Activated naive CD4-positive, alpha-beta T cell treated with Interleukin-2 at 50 U/mL for 16 hours (primary cell): ENCODE measurements around the gene NPR3.

Source experiments
- DNase-seq: peaks from one replicate; pipeline ENCODE4 v3.0.0-alpha.2; 2020

The NPR3 gene

DNA sequence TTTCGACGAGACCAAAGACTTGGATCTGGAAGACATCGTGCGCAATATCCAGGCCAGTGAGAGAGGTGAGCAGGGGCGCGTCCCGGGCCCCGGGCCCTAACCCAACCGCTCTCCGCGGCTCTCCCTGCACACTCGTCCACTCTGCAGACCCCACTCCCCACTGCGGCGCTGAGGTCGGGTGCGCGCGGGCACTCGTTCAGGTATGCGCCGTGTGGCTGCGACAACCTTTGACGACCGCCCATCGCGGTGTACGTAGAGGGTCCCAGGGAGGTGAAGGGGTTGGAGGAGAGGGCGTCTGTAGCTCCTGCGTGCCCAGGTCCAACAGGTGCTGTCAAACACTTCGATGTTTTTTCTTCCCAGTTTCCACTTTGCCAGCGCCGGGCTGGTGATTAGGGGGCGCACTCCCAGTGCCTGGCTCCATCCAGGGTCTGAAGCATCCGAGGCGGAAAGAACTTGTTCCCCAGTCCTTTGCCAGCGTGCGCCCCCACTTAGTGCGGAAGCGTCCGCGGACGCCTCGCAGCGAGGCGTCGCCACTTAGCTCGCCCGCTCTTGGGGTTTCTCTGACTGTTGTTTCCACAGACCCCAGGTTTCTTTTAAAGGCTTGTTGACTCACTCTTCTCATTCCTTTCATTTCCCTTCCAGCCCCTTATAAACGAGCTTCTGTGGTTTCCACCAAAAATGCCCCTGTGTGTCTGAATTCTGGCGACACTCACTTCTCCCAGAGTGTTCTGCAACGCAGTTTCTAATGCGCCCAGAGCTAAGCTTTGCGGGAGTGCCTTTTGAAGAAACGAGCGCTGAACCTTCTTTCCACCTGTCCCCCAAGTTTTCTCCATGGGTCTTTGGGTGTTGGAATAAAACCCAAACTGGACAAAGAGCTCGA, 1.6 kb downstream of the NPR3 start:
- DNase-seq, result no peak

DNA sequence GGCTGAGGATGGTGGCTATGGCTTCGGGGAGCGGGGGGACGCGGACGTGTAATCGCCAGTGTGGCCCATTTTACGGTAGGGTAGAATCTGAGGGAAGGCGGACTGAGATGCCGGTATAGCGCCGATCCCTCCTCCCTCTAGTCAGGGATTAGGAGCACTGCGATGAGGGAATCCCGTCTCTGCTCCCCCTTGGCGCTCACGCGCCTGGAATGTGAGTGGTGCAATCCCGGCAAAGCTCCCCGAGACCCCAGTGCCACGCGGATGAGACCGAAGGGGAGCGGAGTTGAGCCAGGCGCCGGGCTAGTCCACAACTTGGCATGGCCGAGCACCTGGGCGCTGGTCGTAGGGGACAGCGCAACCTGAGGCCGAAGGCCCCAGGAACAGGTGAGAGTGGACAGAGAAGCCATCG, 2.2 kb downstream of the NPR3 start:
- DNase-seq, result no peak

DNA sequence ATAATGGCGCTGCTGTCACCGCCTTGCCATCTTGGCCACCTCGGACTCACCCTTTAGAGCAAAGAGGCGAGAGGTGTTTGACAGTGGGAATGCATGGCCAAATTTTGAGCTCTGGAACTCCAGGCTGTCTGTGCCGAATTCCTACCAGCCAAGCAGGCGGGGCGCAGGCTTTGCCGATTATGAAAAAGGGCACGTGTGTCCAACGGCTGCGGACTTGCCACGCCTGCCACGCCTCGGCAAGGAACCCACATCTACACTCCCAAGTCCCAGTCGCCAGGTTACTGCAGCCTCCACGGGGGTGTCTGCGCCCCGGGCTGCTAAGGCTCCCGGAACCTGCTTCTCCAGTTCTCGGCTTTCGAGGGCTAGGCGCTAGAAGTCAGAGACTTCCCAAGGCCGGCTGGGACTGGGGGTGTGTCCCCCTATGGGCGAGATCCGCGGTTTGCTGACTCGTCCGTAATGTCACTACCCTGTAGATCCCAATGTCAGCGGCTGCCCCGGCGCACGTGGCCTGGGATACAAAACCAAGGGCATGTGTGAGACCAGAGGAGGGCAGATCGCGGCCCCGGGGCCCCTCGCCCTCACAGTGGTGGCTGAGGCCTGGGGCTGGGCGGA, 2.8 kb downstream of the NPR3 start:
- DNase-seq, result no peak

GRCh38 chr5:32714836-32715235, 3.7 kb downstream of the NPR3 start:
- no peak for DNase-seq

- DNase-seq, result no peak
These were observed 9.2 kb downstream of the NPR3 start for GRCh38 chr5:32720300-32720699.

DNA sequence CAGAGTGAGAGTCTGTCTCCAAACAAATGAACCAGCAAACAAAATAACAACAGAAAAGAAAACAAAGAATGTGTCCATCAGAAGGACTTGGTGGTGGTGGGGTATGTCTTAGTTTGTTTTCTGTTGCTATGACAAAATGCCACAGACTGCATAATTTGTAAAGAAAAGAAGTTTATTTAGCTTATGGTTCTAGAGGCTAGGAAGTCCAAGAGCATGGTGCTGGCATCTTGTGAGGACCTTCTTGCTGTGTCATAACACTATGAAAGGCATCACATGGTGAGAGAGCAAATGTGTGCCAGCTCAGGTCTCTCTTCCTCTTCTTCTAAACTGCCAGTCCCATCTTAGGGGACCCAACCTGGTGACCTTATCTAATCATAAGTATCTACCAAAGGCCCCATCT, 10.5 kb downstream of the NPR3 start:
- no peak for DNase-seq

DNA sequence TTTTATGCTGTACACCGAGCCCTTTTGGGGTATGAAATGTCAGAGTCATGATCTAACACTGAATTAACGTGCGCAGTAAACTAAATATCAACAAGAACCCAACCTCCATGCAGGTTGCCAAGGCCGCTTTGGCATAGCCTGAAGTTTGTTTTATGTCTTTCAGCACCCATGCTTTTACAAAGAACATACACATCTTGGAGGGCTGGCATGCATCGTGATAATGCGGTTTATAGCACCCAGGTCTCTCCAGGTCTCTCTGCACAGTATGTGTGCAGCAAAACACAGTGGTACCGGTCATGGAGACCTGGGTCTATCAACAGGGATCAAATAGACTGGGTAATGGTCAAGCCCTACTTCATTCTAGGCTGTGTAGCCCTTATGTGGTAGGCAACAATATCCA, 11.8 kb downstream of the NPR3 start:
- no peak for DNase-seq

DNA sequence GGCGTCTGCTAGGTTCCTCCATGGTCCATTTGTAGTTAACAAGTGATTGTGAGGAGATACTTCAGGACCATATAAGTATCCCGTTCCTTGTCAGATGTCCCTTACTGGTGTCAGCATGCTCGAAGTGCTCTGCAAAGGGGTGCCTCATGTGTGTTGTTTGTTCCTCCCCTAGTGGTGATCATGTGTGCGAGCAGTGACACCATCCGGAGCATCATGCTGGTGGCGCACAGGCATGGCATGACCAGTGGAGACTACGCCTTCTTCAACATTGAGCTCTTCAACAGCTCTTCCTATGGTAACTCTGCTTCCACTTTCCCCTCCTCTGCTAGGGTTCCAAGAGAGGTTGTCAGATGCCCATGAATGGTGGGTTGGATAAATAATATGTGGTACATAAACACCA, 13.4 kb downstream of the NPR3 start:
- no peak for DNase-seq

DNA sequence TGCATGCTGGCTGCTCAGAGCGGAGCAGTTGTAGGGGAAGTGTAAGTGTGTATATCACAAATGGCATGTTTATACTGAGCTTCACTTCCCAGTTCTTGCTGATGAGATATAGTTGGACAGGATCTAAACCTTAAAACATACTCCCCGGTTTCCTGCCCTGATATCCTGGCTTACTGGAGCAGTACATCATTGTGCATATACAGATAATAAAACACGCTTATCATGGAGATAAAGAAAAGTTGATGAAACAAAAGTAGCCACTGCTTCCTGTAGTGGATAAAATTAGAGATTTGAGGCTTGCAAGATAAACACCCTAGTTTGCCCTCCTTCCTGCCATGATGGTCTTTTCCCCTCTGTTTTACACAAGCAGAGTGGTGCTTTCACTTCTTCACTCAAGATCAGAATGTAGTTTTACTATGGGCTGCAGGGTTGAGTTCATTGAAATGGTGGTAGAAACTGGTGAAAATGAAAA, 15.0 kb downstream of the NPR3 start:
- no peak for DNase-seq

- DNase-seq, result no peak
These were observed 18.5 kb downstream of the NPR3 start for GRCh38 chr5:32729651-32730050.

DNA sequence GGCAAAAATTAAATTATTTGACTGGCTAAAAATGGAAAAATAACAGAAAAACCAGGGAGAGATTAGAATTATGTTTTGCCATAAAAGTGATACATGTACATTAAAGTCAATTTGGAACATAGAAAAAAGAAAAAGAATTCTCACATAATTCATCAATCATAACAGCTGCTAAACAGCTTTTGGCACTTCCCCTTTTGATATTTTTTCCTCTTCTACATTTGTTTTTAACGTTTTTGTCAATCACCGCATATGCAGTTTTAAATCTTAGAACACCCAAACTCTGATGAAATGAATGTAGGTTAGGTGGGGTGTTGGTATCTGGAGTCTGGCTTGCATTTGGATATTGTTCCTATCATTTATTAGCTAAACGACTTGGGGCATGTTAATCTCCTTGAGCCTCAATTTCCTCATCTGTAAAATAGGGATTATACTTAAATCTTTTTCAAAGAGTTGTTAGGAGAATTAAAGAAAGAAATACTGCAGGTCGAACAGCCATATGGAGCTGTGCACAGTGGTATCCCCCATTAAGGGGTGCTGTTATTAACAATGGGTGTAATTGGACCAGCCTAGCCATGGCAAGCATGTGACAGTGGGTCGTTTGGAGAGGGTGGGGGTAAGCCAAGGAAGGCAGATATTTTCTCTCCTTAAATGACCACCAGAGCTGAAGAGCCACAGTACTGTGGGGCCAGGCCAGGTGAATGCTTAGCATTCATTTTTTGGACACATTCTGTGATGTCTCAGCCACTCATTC, 22.6 kb downstream of the NPR3 start:
- no peak for DNase-seq

GRCh38 chr5:32734827-32735378, 23.8 kb downstream of the NPR3 start:
- DNase-seq, result no peak

DNA sequence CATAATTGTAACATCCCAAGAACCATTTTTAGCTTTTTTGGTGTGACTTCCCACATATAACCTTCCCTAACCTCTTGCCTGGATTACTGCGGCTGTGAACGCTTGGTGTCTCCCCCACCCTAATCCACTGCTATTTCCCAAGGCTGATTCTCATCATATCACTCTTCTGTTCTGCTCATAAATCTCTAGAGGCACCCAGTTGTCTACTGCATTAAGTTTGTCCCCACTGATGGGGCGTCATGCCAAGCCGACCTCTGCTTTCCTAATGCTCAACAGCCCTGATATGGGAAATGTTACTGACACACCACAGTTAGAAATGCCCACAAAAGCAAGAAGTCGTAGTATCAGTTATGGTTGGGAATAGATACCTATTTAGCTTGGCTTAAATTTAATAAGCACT, 24.4 kb downstream of the NPR3 start:
- no peak for DNase-seq

DNA sequence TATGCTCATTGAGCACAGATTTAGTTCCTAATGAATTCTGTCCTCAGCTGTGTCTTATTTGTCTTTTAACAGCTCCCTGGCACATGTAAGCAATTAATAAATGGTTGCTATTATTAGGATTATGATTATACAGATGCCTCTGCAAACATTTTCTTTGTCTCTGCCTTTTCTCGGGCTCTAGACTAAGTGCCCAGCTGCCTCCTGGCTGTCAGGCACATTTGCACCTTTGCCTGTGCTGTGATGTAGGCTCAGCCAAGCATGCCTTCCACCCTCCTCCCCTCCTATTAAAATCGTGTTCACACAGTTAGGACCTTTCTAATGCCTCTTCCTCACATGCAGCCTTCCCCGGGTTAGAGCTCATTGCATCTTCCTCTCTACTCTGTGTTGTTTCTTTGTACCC, 25.7 kb downstream of the NPR3 start:
- no peak for DNase-seq

GRCh38 chr5:32740651-32741050, 29.5 kb downstream of the NPR3 start:
- no peak for DNase-seq

DNA sequence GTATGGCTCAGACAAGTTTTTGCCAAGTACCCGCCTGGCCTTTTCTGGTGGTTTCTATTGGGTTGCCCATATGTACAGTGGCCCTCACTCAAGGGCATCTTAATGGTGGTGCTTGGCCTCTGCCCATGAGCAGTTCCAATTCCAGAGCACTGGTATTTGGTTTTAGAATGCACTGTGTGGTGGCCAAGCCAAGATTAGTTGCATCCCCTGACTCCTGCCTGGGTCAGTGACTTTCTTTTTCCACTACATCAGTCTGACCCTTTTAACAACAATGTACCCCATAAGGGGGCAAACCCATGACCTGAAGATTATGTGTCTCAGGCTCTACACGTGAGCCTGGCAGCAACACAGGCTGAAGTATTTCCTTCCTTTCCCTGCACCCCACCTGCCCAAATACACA, 34.2 kb downstream of the NPR3 start:
- no peak for DNase-seq

GRCh38 chr5:32752411-32752810, 41.3 kb downstream of the NPR3 start:
- no peak for DNase-seq

- DNase-seq, result no peak
These were observed 41.9 kb downstream of the NPR3 start for GRCh38 chr5:32753051-32753450.

DNA sequence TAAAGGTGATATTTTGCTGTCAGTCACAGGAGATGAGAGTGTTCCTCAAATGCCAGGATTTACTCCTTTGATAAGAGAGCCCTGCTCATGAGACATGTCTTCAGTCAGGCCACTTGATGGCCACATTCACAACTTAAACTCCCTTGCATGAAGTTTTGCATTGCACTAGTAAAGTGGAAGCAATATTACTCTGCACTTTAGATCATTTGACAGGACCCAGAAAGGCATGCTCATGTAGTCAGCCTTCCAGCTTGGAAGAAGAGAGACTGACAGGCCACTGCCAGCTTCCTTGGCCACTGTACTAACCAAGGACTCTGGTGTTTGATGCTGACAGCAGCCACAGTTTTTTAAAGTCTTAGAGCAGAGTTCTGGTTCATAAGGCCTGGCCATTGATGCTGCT, 42.6 kb downstream of the NPR3 start:
- DNase-seq, result no peak

- DNase-seq, result no peak
These were observed 43.2 kb downstream of the NPR3 start for GRCh38 chr5:32754284-32754683.

- DNase-seq, result no peak
These were observed 49.0 kb downstream of the NPR3 start for GRCh38 chr5:32760091-32760509.

- no peak for DNase-seq
These were observed 54.1 kb downstream of the NPR3 start for GRCh38 chr5:32765266-32765665.

DNA sequence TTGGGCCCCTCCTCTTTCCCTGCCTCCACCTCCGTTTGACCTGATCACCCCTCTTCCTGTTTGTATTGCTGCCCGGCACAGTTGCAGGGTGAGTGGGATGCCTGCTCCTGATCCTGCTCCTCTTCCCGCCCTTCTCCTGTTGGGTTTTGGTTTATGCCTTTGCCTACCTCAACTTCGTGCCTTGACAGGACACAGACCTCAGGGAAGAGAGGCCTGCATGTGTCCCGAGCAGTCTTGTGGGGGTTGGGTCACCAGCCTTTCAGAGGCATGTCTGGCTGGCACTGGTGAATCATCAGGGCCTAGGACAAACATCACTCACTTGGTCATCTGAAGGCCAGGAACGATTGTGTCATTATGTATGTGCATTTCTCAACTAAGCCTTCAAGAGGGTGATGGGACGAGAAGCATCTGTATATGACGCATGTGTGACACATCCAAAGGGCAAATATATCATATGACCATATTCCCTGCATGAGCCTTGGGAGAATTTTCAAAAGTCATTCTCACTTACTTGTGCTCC, 56.9 kb downstream of the NPR3 start:
- DNase-seq, result no peak
